Measurements from ENCODE around the gene TPST2. TPM values are rescaled to one million over a fixed set of nuclear protein-coding genes. Genes with fewer than 3 reads are reported as not detected.
A peak's percentile ranks its signal among the peaks of the same experiment; 100 is the strongest.

The TPST2 gene
- total and polyA plus RNA-seq, 9 of the 15 experiments (the other 6 are each of a cell fraction or from before 2014, with no cell fraction given) = 14.2 to 123 (median 60.1) TPM

- TF ChIP-seq FOXO4 (CRISPR knock-in tag; IDR thresholded peaks at IDR 0.05) (no peak), CBFA2T3 (IDR thresholded peaks at IDR 0.05) (peak; percentile 95), ZFP1 (CRISPR knock-in tag; IDR thresholded peaks at IDR 0.05) (no peak), MYNN (IDR thresholded peaks at IDR 0.05) (peak; percentile 69; the same call in 1 of the 2 replicates), MYNN (CRISPR knock-in tag; IDR thresholded peaks at IDR 0.05) (no peak), ZNF766 (CRISPR knock-in tag; conservative IDR thresholded peaks at IDR 0.05) (peak; percentile 84), CXXC5 (CRISPR knock-in tag; IDR thresholded peaks at IDR 0.05) (no peak), ZC3H11A (IDR thresholded peaks at IDR 0.05; ENCODE audit: low read depth, low read length) (no peak), ZNF561 (CRISPR knock-in tag; conservative IDR thresholded peaks at IDR 0.05) (no peak), RCOR1 (IDR thresholded peaks at IDR 0.05; ENCODE audit: borderline replicate concordance in 1 of 2, low read depth in 2 of 2, low read length in 2 of 2) (peak; percentile 67 to 70; a peak in 2 of 4 replicates), MTA3 (IDR thresholded peaks at IDR 0.05; ENCODE audit: borderline replicate concordance) (peak; percentile 94), ZBTB7A (IDR thresholded peaks at IDR 0.05; ENCODE audit: borderline replicate concordance, control insufficient read depth, low read depth, low read length) (no peak), HMBOX1 (IDR thresholded peaks at IDR 0.05) (no peak; the same call in none of the 2 replicates), VEZF1 (CRISPR knock-in tag; IDR thresholded peaks at IDR 0.05) (peak; percentile 85), PRDM10 (IDR thresholded peaks at IDR 0.05; ENCODE audit: partially characterized antibody) (peak; percentile 71), ATF4 (CRISPR knock-in tag; IDR thresholded peaks at IDR 0.05) (no peak), PHF21A (IDR thresholded peaks at IDR 0.05; ENCODE audit: borderline replicate concordance, low read depth) (no peak), ZNF695 (CRISPR knock-in tag; IDR thresholded peaks at IDR 0.05) (no peak), GABPA (tag; conservative IDR thresholded peaks at IDR 0.05; ENCODE audit: low read depth) (peak; percentile 77)
Observed at GRCh38 chr22:26632422-26633155, 42.7 kb upstream of the TPST2 start (continued).
